Upper lobe of right lung (tissue), 1 donor: ENCODE results near the gene KCNH3. TPM values are rescaled to one million over a fixed set of nuclear protein-coding genes. Genes with fewer than 3 reads are reported as not detected.

Experiments
- ATAC-seq: fragments of 200-7000 bp; cut with Tn5 transposase; one replicate; pipeline ENCODE4 v1.9.1; 2020; ENCODE audit warnings: mild to moderate bottlenecking, moderate library complexity
- DNase-seq: peaks from one replicate; pipeline ENCODE4 v3.0.0-alpha.2; 2020
- H3K27ac ChIP-seq: fragments of 200-600 bp; one replicate; pipeline ENCODE4 v1.8.0; 2022
- H3K27me3 ChIP-seq: fragments of 200-600 bp; one replicate; pipeline ENCODE4 v1.8.0; 2022; ENCODE audit warnings: mild to moderate bottlenecking
- H3K36me3 ChIP-seq: fragments of 200-600 bp; one replicate; pipeline ENCODE4 v1.8.0; 2022
- H3K4me1 ChIP-seq: fragments of 200-600 bp; one replicate; pipeline ENCODE4 v1.8.0; 2022
- H3K4me3 ChIP-seq: fragments of 200-600 bp; one replicate; pipeline ENCODE4 v1.8.0; 2022; ENCODE audit warnings: mild to moderate bottlenecking
- H3K9me3 ChIP-seq: fragments of 200-600 bp; one replicate; pipeline ENCODE4 v1.8.0; 2022
- intact Hi-C: fragments of 100-400 bp; cut with DNase I; formaldehyde crosslinking; loops from one replicate; pipeline ENCODE4 v1.11.0; 2022
- total RNA-seq: library from RNA; stranded (reverse); fragmentation: NEBNext Ultra II Directional; extraction: Animal tissue kit (Norgen Biotek cat#: 25700); gene quantifications from one replicate; pipeline ENCODE4 v1.2.1, GENCODE V29; 2021
- TF ChIP-seq, protein P1 (sequence below): fragments of 200-600 bp; IDR thresholded peaks from one replicate; pipeline ENCODE4 v1.8.0; 2022; ENCODE audit warnings: antibody characterized with exemption
- donor health status: DM: no; HTN: yes; CAD: no; lungs with severe emphysema.

The KCNH3 gene
- total RNA-seq, 1 donor from 2014 or later = 0.90 TPM

DNA sequence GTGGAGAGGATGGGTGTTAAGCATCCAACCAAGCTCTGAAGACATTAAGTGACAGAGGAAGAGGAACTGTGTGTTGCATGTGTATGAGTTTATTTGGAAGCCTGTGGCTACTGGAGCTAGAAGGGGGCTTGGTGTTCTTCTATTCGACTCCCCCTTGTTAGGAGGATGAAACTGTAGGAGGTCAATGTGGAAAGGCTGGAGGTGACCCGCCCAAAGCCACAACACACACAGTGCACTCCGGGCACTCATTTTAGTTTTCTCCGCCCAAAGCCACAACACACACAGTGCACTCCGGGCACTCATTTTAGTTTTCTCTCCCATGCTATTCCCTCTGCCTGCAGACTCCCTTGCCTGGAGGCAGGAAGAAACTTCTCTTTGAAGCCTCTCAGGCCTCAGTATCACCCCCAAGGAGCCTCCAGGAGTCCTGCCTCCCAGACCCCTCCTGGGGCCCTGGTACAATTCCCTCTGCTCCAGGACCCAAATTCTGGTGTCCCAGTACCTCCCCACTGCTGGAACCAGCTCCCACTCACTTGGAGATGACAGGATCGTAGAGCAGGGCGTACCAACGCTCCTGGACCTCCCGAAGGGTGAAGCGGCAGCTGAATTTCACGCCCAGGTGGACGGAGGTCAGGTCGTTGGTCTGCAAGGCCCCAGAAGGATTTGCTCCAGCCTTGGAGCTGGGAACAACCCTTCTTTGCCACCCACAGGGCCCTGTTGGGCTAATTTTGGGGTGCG lies 25.3 kb downstream of the KCNH3 start:
- Histone ChIP-seq H3K27me3 (no peaks in the 10 kb centered on the region), H3K9me3 (no peaks in the 10 kb centered on the region), H3K36me3 (peaks cover 60% of the 10 kb centered on the region), H3K4me3 (no peak overlapping the region), H3K4me1 (peaks cover 8% of the 10 kb centered on the region), H3K27ac (no peak overlapping the region)
- ATAC-seq (no peak), DNase-seq (no peak)
- intact Hi-C loops = no loop called here
- TF ChIP-seq, protein P1, sequence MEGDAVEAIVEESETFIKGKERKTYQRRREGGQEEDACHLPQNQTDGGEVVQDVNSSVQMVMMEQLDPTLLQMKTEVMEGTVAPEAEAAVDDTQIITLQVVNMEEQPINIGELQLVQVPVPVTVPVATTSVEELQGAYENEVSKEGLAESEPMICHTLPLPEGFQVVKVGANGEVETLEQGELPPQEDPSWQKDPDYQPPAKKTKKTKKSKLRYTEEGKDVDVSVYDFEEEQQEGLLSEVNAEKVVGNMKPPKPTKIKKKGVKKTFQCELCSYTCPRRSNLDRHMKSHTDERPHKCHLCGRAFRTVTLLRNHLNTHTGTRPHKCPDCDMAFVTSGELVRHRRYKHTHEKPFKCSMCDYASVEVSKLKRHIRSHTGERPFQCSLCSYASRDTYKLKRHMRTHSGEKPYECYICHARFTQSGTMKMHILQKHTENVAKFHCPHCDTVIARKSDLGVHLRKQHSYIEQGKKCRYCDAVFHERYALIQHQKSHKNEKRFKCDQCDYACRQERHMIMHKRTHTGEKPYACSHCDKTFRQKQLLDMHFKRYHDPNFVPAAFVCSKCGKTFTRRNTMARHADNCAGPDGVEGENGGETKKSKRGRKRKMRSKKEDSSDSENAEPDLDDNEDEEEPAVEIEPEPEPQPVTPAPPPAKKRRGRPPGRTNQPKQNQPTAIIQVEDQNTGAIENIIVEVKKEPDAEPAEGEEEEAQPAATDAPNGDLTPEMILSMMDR = no peak

DNA sequence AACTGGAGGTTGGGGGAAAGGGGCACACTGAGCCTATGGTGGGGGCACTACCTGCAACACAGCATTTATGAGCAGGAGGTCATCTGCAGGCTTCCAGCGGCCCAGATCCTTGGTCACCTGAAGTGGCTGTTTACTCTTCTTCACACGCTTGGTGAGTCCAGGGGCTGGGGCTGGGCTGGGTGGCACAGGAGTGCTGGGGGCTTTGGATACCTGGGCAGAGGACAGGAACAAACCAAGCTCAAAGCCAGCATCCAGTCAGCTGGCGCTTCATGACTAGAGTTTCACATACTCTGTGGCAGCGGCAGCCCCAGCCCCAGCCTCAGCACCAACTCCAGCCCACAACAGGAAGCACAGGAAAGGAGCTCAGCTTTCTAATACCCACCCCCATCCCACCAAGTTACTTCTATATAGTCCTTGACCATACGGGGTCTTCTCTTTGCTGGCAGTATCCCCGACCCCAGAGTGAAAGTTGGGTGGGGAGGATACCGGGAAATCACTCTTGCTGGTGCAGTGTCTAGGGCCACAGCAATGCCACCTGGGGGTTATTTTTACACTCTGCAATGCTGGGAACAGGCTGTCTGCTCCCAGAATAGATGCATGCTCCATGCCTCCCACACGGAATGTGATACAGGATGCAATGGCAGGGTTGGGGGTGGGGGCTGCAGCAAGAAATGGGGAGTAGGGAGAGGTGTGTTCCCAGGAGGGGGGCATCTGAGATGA lies 26.0 kb downstream of the KCNH3 start:
- DNase-seq = no peak

DNA sequence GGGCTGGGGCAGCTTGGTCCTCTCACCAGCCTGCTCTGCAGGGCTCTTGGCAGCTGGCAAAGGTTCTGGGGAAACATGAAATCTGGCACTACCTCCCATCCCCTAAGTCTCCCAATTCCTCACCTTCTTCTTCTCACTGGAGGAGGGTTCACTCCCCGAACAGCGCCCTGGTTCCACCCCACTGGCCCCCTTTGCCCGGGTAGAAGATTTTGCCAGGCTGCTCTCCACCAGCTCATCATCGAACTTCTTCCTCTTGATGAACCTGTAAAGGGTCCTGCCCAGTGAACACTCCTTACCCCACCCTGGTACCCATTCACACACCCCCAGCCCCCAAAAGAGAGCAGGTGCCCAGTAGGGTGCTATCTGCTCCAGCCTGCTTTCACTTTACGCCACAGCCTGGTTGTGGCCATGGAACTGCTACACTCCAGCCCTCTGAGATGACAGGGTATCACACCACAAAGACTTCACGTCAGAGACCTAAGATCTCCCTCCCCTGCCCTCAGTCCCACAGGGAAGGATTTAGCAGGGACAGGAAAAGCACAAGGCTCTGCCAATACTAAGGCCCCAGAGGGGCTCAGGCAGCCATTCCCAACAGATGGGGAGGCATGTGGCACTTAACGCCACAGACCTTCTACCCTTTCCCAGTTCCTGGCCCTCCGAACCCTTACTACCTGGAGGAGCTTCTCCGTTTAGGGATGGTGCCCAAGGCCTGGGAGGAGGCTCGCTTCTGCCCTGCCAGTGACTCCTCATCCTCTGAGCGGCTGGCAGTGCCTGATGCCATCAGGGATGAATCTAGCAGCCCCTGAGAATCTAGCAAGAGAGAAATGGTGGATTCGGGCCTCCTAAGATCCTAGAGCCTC lies 26.8 kb downstream of the KCNH3 start:
- H3K27ac ChIP-seq = no peak overlapping the region
- no peak for DNase-seq
- intact Hi-C loops = no loop called here
- no peak overlapping the region for H3K4me3 ChIP-seq
- no peak for ATAC-seq
- H3K9me3 ChIP-seq = no peaks in the 10 kb centered on the region
- TF ChIP-seq, protein P1 = no peak
- no peaks in the 10 kb centered on the region for H3K27me3 ChIP-seq
- peaks cover 8% of the 10 kb centered on the region for H3K4me1 ChIP-seq
- peaks cover 45% of the 10 kb centered on the region for H3K36me3 ChIP-seq

More for the DNA sequence above, 26.0 kb downstream of the KCNH3 start:
- no peaks in the 10 kb centered on the region for H3K27me3 ChIP-seq
- TF ChIP-seq, protein P1 = no peak
- no peak overlapping the region for H3K27ac ChIP-seq
- no peak overlapping the region for H3K4me3 ChIP-seq
- no peak for ATAC-seq
- no peaks in the 10 kb centered on the region for H3K9me3 ChIP-seq
- peaks cover 53% of the 10 kb centered on the region for H3K36me3 ChIP-seq
- intact Hi-C loops = no loop called here
- H3K4me1 ChIP-seq = peaks cover 8% of the 10 kb centered on the region

DNA sequence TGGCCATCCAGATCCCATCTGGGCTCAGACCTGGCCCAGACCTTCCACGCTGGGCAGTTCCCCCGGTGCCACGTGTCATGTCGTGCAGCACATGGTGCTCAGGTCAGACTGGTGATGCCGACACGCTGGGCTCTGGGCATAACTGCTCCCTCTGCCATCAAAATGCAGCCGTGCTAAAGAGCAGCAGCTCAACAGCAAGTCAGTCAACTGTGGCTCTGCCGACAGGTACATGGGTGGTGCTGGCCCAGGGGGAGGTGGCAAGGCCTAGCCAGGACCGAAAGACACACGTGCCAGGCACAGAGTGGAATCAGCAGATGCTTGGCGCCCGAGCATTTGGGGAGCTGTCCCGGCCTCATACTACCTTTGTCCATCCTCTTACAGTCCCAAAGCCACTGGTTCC lies 27.5 kb downstream of the KCNH3 start:
- Histone ChIP-seq H3K27ac (no peak overlapping the region), H3K4me1 (peaks cover 8% of the 10 kb centered on the region), H3K36me3 (peaks cover 38% of the 10 kb centered on the region), H3K4me3 (no peak overlapping the region), H3K27me3 (no peaks in the 10 kb centered on the region), H3K9me3 (no peaks in the 10 kb centered on the region)
- DNase-seq = peak; percentile 51
- TF ChIP-seq, protein P1 = no peak
- no peak for ATAC-seq
- intact Hi-C loops = no loop called here

DNA sequence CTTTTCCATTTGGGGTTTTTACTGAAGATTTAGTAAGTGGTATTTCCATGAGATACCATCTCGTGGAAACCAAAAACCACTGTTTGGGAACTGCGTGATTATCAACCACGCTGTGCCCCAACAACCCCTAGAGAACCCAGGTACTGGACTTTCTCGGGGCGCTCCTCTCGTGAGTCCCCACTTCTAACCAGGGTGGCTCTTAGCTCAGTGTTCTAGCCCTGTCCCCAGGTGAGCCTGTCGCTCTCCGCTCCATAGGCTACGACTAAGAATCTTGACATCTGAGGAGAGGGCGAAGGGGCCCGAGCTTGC lies 28.4 kb downstream of the KCNH3 start:
- Histone ChIP-seq H3K4me1 (peaks cover 8% of the 10 kb centered on the region), H3K9me3 (no peaks in the 10 kb centered on the region), H3K27ac (peak overlapping the region; percentile 95), H3K36me3 (peaks cover 29% of the 10 kb centered on the region), H3K27me3 (no peaks in the 10 kb centered on the region), H3K4me3 (peak overlapping the region; percentile 74)
- TF ChIP-seq, protein P1 = no peak
- DNase-seq = no peak
- peak; percentile 2 for ATAC-seq
- intact Hi-C loops = no loop called here
